Endothelial cell (in vitro differentiated cells): Measurements from ENCODE around the gene KLK6. TPM values are rescaled to one million over a fixed set of nuclear protein-coding genes. Genes with fewer than 3 reads are reported as not detected.

Experiments used
- DNase-seq: peaks from one replicate; pipeline ENCODE4 v3.0.0; 2021; ENCODE audit warnings: low spot score
- H3K27ac Mint-ChIP-seq: one replicate; pipeline ENCODE4 v1.8.0; 2021; ENCODE audit warnings: mixed read lengths, inconsistent platforms; ENCODE audit not compliant: unreplicated experiment
- H3K27me3 Mint-ChIP-seq: one replicate; pipeline ENCODE4 v1.8.0; 2021; ENCODE audit warnings: mild to moderate bottlenecking, moderate library complexity, mixed read lengths, inconsistent platforms; ENCODE audit not compliant: unreplicated experiment
- H3K36me3 Mint-ChIP-seq: one replicate; pipeline ENCODE4 v1.8.0; 2021; ENCODE audit warnings: mild to moderate bottlenecking, low read depth, mixed read lengths, inconsistent platforms; ENCODE audit not compliant: unreplicated experiment
- H3K4me1 Mint-ChIP-seq: one replicate; pipeline ENCODE4 v1.8.0; 2021; ENCODE audit warnings: mild to moderate bottlenecking, mixed read lengths, inconsistent platforms; ENCODE audit not compliant: unreplicated experiment
- H3K4me3 Mint-ChIP-seq: one replicate; pipeline ENCODE4 v1.8.0; 2021; ENCODE audit warnings: mild to moderate bottlenecking, mixed read lengths, inconsistent platforms; ENCODE audit not compliant: unreplicated experiment
- H3K9me3 Mint-ChIP-seq: one replicate; pipeline ENCODE4 v1.8.0; 2021; ENCODE audit warnings: mixed read lengths, inconsistent platforms; ENCODE audit not compliant: unreplicated experiment
- total RNA-seq: library from RNA; stranded (reverse); fragmentation: NEBNext Ultra II Directional; extraction: Animal tissue kit (Norgen Biotek cat#: 25700); gene quantifications from one replicate; pipeline ENCODE4 v1.2.1, GENCODE V29; 2021; ENCODE audit not compliant: unreplicated experiment
- TF ChIP-seq, protein P1 (sequence below): fragments of 200-600 bp; sonication (generic); IDR thresholded peaks from one replicate; pipeline ENCODE4 v1.5.0; 2021; ENCODE audit warnings: antibody characterized with exemption; ENCODE audit not compliant: unreplicated experiment

KLK6 gene
- total RNA-seq, 1 donor from 2014 or later, result 0.67 TPM

GRCh38 chr19:50968716-50969412 lies 527 bp downstream of the KLK6 start:
- Mint-ChIP-seq H3K4me3 (no peak overlapping the region), H3K27ac (no peak overlapping the region), H3K36me3 (peaks cover 2% of the 10 kb centered on the region), H3K4me1 (peaks cover 16% of the 10 kb centered on the region), H3K27me3 (peaks cover 13% of the 10 kb centered on the region), H3K9me3 (no peaks in the 10 kb centered on the region)
- DNase-seq, result no peak
- TF ChIP-seq, protein P1, sequence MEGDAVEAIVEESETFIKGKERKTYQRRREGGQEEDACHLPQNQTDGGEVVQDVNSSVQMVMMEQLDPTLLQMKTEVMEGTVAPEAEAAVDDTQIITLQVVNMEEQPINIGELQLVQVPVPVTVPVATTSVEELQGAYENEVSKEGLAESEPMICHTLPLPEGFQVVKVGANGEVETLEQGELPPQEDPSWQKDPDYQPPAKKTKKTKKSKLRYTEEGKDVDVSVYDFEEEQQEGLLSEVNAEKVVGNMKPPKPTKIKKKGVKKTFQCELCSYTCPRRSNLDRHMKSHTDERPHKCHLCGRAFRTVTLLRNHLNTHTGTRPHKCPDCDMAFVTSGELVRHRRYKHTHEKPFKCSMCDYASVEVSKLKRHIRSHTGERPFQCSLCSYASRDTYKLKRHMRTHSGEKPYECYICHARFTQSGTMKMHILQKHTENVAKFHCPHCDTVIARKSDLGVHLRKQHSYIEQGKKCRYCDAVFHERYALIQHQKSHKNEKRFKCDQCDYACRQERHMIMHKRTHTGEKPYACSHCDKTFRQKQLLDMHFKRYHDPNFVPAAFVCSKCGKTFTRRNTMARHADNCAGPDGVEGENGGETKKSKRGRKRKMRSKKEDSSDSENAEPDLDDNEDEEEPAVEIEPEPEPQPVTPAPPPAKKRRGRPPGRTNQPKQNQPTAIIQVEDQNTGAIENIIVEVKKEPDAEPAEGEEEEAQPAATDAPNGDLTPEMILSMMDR, result no peak

GRCh38 chr19:50967929-50968715 lies 1.3 kb downstream of the KLK6 start:
- DNase-seq, result no peak
- Mint-ChIP-seq H3K27ac (no peak overlapping the region), H3K9me3 (no peaks in the 10 kb centered on the region), H3K36me3 (peaks cover 6% of the 10 kb centered on the region), H3K4me3 (no peak overlapping the region), H3K4me1 (peaks cover 16% of the 10 kb centered on the region), H3K27me3 (peaks cover 13% of the 10 kb centered on the region)
- TF ChIP-seq, protein P1, result no peak

DNA sequence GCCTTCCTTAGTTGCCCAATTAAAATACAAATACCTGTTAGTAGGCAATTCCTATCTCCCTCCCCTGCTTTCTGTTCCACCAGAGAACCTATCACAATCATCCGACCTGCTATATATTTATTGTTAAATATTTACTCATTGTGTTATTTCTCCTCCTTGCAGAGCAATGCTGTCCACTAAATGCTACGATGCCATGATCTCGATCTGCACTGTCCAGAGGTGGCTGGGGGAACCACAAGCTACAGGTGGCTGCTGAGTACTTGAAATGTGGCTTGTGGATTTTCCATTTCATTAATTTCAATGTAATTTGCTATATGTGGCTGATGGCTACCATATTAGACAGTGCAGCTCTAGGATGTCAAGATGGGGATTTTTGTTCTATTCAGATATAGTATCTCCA lies 5.1 kb downstream of the KLK6 start:
- DNase-seq, result no peak
- Mint-ChIP-seq H3K27me3 (peaks cover 13% of the 10 kb centered on the region), H3K36me3 (peaks cover 22% of the 10 kb centered on the region), H3K27ac (no peak overlapping the region), H3K4me3 (no peak overlapping the region), H3K4me1 (peaks cover 6% of the 10 kb centered on the region), H3K9me3 (peaks cover 11% of the 10 kb centered on the region)
- TF ChIP-seq, protein P1, result no peak

DNA sequence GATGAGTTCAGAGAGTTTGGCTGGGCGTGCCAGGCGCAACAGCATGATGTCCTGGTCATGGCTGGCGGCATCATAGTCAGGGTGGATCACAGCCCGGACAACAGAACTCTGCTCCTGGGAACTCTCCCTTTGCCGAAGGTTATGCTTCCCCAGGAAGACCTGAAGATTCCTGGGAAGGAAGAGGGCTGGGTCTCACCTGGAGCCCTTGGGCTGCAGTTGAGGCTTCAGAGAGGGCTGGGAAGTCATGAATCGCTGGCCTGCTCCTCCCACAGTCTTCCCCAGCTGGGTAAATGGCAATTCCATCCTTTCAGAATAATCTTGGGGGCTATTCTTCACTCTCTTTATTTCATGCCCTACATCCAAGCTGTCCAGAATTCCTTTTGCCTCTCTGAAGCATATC lies 6.0 kb downstream of the KLK6 start:
- Mint-ChIP-seq H3K4me3 (no peak overlapping the region), H3K36me3 (peaks cover 28% of the 10 kb centered on the region), H3K27ac (no peak overlapping the region), H3K9me3 (peaks cover 12% of the 10 kb centered on the region), H3K4me1 (peaks cover 6% of the 10 kb centered on the region), H3K27me3 (peaks cover 14% of the 10 kb centered on the region)
- TF ChIP-seq, protein P1, result no peak
- DNase-seq, result no peak

DNA sequence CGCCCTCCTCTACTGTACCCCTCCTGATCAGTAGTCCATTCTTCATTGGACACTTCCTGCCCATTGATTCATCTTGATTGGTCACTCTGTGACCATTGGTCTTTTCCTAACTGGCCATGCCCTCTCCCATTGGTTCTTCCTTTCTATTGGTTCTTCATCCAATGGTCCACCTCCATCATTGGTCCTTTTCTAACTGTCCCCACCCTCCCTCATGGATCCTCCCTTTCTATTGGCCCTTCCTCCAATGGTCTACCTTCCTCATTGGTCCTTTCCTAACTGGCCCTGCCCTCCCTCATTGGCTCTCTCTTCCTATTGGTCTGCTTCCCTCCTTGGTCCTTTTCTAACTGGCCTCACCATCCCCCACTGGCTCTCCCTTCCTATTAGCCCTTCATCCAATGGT lies 7.1 kb downstream of the KLK6 start:
- Mint-ChIP-seq H3K27ac (no peak overlapping the region), H3K36me3 (peaks cover 28% of the 10 kb centered on the region), H3K27me3 (peaks cover 19% of the 10 kb centered on the region), H3K9me3 (peaks cover 12% of the 10 kb centered on the region), H3K4me1 (no peaks in the 10 kb centered on the region), H3K4me3 (no peak overlapping the region)
- no peak for DNase-seq
- TF ChIP-seq, protein P1, result no peak
